Activated naive CD4-positive, alpha-beta T cell treated with anti-CD3 and anti-CD28 coated beads for 36 hours (primary cell): ENCODE data around the gene NEK9. TPM values are rescaled to one million over a fixed set of nuclear protein-coding genes. Genes with fewer than 3 reads are reported as not detected.
"Not testable (repeated sequence)": the region's sequence is repeated elsewhere in the genome, so short reads cannot be mapped to it uniquely, and the experiment has no call there.

Experiments
- CTCF ChIA-PET: fragments of 350-600 bp; sonication (Branson Sonifier 250); formaldehyde crosslinking; loops from one replicate; lab custom pipeline; 2021; ENCODE audit warnings: antibody characterized with exemption; lab: Charles Lee
- DNase-seq: peaks from one replicate; pipeline ENCODE4 v3.0.0-alpha.2; 2020
- H3K27ac Mint-ChIP-seq: one replicate; pipeline ENCODE4 v1.8.0; 2021; ENCODE audit warnings: mild to moderate bottlenecking, mixed read lengths
- H3K27me3 Mint-ChIP-seq: one replicate; pipeline ENCODE4 v1.8.0; 2021; ENCODE audit warnings: low read depth, mixed read lengths
- H3K36me3 Mint-ChIP-seq: one replicate; pipeline ENCODE4 v1.8.0; 2021; ENCODE audit warnings: low read depth, mixed read lengths
- H3K4me1 Mint-ChIP-seq: one replicate; pipeline ENCODE4 v1.8.0; 2021; ENCODE audit warnings: low read depth, mixed read lengths
- H3K4me3 Mint-ChIP-seq: one replicate; pipeline ENCODE4 v1.8.0; 2021; ENCODE audit warnings: mild to moderate bottlenecking, moderate library complexity, mixed read lengths
- H3K9me3 Mint-ChIP-seq: one replicate; pipeline ENCODE4 v1.8.0; 2021; ENCODE audit warnings: mixed read lengths
- intact Hi-C: fragments of 100-400 bp; cut with micrococcal nuclease; formaldehyde crosslinking; loops from one replicate; pipeline ENCODE4 v1.15.1; 2023
- total RNA-seq, 2 experiments: library from RNA; stranded (reverse); gene quantifications; one replicate each; pipeline ENCODE4 v1.2.3, GENCODE V29; 2021

NEK9 gene
- total RNA-seq, 2 experiments from 2014 or later: 53.5 to 55.6 TPM

DNA sequence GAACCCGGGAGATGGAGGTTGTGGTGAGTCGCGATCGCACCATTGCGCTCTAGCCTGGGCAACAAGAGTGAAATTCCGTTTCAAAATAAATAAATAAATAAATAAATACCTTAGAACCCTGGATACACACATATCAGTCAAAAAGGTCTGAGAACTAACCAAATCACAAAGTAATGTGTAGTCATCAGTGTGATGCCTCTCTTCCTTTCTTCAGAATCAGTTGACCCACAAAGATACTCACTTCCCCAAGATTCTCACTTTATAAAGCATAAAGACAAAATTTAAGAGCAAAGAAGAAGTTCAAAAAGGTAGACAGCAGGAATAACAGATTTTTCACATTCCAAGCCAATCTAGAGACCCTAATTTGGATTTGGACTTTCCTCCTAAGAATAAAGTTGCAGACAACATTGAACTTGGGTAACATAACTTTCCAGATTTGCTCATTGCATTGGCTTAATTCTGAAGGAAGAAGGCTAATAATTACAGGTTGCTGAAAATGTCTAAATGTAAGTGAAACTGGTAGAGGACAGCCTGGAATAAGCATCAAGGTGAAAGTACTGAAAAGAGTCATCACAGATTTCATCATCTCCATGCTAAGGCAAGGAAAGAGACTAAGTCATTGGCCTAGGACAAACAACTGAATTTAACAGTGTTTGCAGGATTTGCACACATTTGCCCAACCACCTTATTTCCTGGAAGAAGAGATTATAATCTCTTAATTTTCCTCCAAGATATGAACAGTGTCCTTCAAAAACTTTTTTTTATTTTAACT lies 32.2 kb upstream of the NEK9 start:
- H3K4me3 Mint-ChIP-seq: no peak overlapping the region
- no peaks in the 10 kb centered on the region for H3K27me3 Mint-ChIP-seq
- no peaks in the 10 kb centered on the region for H3K9me3 Mint-ChIP-seq
- peaks cover 64% of the 10 kb centered on the region for H3K4me1 Mint-ChIP-seq
- no peak for DNase-seq
- intact Hi-C loops: loop anchor here (1.0 to 2.0 kb wide), 3 partner anchors 14 to 88 kb away; partner anchors contain the start of gene TMED10
- CTCF ChIA-PET: interaction anchor here (2.3 kb wide), 1 partner anchor 139 kb away, joined by 7 read pairs; no protein-coding TSS in a partner anchor
- H3K27ac Mint-ChIP-seq: peak overlapping the region; percentile 66
- no peaks in the 10 kb centered on the region for H3K36me3 Mint-ChIP-seq

DNA sequence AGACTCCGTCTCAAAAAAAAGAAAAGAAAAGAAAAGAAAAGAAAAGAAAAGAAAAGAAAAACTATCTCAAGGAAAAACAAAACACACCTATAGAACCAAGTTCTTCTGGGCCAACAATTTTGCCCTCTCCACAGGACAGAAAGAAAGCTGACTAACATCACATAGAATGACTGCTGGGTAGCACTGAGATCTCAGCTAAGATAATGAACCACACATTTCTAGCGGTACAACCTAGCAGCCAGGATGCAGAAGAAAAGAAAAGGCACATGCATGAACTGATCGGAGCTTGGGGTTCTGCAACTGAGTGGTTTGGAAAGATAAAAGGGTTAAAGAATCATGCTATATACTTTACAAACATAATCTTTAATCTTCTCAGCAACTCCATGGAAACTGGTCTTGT lies 30.1 kb upstream of the NEK9 start:
- Mint-ChIP-seq H3K27ac (no peak overlapping the region), H3K4me3 (no peak overlapping the region), H3K9me3 (no peaks in the 10 kb centered on the region), H3K27me3 (no peaks in the 10 kb centered on the region), H3K4me1 (peaks cover 64% of the 10 kb centered on the region), H3K36me3 (no peaks in the 10 kb centered on the region)
- DNase-seq: no peak
- intact Hi-C loops: no loop called here
- CTCF ChIA-PET: interaction anchor here (0.6 kb wide), 1 partner anchor 525 kb away, joined by 5 read pairs; no protein-coding TSS in a partner anchor

GRCh38 chr14:75156111-75156510 lies 29.3 kb upstream of the NEK9 start:
- CTCF ChIA-PET: interaction anchor here (1.2 kb wide), 1 partner anchor 13 kb away, joined by 3 read pairs; no protein-coding TSS in a partner anchor
- DNase-seq: no peak
- H3K27ac Mint-ChIP-seq: no peak overlapping the region
- H3K4me3 Mint-ChIP-seq: no peak overlapping the region
- H3K4me1 Mint-ChIP-seq: peaks cover 60% of the 10 kb centered on the region
- no peaks in the 10 kb centered on the region for H3K27me3 Mint-ChIP-seq
- H3K9me3 Mint-ChIP-seq: no peaks in the 10 kb centered on the region
- intact Hi-C loops: no loop called here
- H3K36me3 Mint-ChIP-seq: no peaks in the 10 kb centered on the region

DNA sequence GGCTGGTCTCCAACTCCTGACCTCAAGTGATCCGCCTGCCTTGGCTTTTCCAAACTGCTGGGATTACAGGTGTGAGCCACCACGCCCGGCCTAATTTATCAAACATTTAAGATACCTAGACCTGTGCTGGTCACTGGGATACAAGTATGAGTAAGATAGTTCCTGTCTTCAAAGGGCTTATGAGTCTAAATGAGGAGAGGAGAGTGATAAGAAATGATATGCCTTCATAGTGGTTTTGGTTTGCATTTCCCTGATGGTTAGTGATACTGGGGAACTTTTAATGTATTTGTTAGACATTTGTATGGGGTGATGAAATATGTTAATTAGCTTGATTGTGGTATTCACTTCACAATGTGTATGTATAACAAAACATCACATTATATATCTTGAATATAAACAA lies 28.3 kb upstream of the NEK9 start:
- intact Hi-C loops: no loop called here

GRCh38 chr14:75153295-75153694 lies 26.4 kb upstream of the NEK9 start:
- H3K4me3 Mint-ChIP-seq: no peak overlapping the region
- no peak overlapping the region for H3K27ac Mint-ChIP-seq
- CTCF ChIA-PET: interaction anchor here (0.6 to 1.5 kb wide), 5 partner anchors 12 to 151 kb away, joined by 3 read pairs; no protein-coding TSS in a partner anchor
- H3K36me3 Mint-ChIP-seq: peaks cover 3% of the 10 kb centered on the region
- H3K9me3 Mint-ChIP-seq: no peaks in the 10 kb centered on the region
- intact Hi-C loops: no loop called here
- H3K27me3 Mint-ChIP-seq: no peaks in the 10 kb centered on the region
- DNase-seq: no peak
- peaks cover 47% of the 10 kb centered on the region for H3K4me1 Mint-ChIP-seq

More for the DNA sequence above, 28.3 kb upstream of the NEK9 start:
- CTCF ChIA-PET: interaction anchor here (1.2 kb wide), 1 partner anchor 12 kb away, joined by 3 read pairs; no protein-coding TSS in a partner anchor
- no peaks in the 10 kb centered on the region for H3K36me3 Mint-ChIP-seq
- no peaks in the 10 kb centered on the region for H3K9me3 Mint-ChIP-seq
- no peak overlapping the region for H3K4me3 Mint-ChIP-seq
- no peaks in the 10 kb centered on the region for H3K27me3 Mint-ChIP-seq
- no peak overlapping the region for H3K27ac Mint-ChIP-seq
- peaks cover 53% of the 10 kb centered on the region for H3K4me1 Mint-ChIP-seq
- no peak for DNase-seq

GRCh38 chr14:75151851-75152250 lies 25.0 kb upstream of the NEK9 start:
- H3K36me3 Mint-ChIP-seq: peaks cover 4% of the 10 kb centered on the region

DNA sequence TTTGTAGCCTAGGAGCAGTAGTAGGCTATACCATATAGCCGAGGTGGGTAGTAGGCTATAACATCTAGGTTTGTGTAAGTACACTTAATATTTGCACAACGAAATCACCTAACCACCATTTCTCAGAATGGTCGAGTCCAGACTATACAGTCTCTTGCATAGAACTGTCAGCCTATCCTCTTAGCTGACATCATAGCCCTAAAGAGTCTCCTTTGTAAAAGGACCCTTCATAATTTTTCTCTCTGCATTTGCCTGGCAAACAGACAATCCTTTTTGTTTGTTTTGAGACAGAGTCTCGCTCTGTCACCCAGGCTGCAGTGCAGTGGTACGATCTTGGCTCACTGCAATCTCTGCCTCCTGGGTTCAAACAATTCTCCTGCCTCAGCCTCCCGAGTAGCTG lies 23.8 kb upstream of the NEK9 start:
- H3K4me3 Mint-ChIP-seq, H3K9me3 Mint-ChIP-seq, CTCF ChIA-PET, H3K27ac Mint-ChIP-seq, H3K27me3 Mint-ChIP-seq, intact Hi-C loops, DNase-seq: not testable (repeated sequence)
- Mint-ChIP-seq H3K36me3 (peaks cover 13% of the 10 kb centered on the region), H3K4me1 (peaks cover 49% of the 10 kb centered on the region)

More at GRCh38 chr14:75151851-75152250, 25.0 kb upstream of the NEK9 start:
- CTCF ChIA-PET: no interaction called here
- Mint-ChIP-seq H3K27me3 (no peaks in the 10 kb centered on the region), H3K9me3 (no peaks in the 10 kb centered on the region), H3K4me1 (peaks cover 47% of the 10 kb centered on the region), H3K27ac (no peak overlapping the region), H3K4me3 (no peak overlapping the region)
- no peak for DNase-seq
- intact Hi-C loops: no loop called here

DNA sequence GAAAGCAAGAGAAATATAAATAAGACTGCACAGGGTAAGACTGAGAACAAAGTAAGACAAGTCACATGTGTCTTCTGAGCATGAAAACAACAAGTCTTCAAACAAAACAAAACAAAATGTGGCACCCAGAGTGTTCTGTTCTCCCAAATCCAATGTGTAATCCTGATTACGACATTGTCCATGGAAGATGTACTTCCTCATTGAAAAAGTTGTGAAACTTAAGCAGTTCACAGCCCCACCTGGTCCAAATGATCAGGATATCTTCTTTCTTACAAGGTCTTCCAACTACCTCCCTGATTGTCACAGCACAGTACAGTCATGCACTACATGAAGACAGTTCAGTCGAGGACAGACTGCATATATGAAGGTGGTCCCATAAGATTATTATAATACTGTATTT lies 23.3 kb upstream of the NEK9 start:
- no peak overlapping the region for H3K27ac Mint-ChIP-seq

GRCh38 chr14:75147423-75148071 lies 20.7 kb upstream of the NEK9 start:
- Mint-ChIP-seq H3K4me1 (peaks cover 60% of the 10 kb centered on the region), H3K27ac (no peak overlapping the region), H3K9me3 (no peaks in the 10 kb centered on the region), H3K4me3 (no peak overlapping the region), H3K36me3 (peaks cover 19% of the 10 kb centered on the region), H3K27me3 (no peaks in the 10 kb centered on the region)
- intact Hi-C loops: no loop called here
- CTCF ChIA-PET: interaction anchor here (0.6 to 1.1 kb wide), 2 partner anchors 9 to 25 kb away, joined by 3 to 6 read pairs; no protein-coding TSS in a partner anchor
- DNase-seq: peak; percentile 25

More for the DNA sequence above, 23.3 kb upstream of the NEK9 start:
- peaks cover 50% of the 10 kb centered on the region for H3K4me1 Mint-ChIP-seq
- CTCF ChIA-PET: no interaction called here
- no peaks in the 10 kb centered on the region for H3K27me3 Mint-ChIP-seq
- no peak for DNase-seq
- H3K4me3 Mint-ChIP-seq: no peak overlapping the region
- H3K9me3 Mint-ChIP-seq: no peaks in the 10 kb centered on the region
- intact Hi-C loops: no loop called here
- peaks cover 13% of the 10 kb centered on the region for H3K36me3 Mint-ChIP-seq

GRCh38 chr14:75144944-75145343 lies 18.1 kb upstream of the NEK9 start:
- no peaks in the 10 kb centered on the region for H3K27me3 Mint-ChIP-seq
- CTCF ChIA-PET: interaction anchor here (0.9 to 1.3 kb wide), 5 partner anchors 13 to 160 kb away, joined by 3 to 6 read pairs (median 4); no protein-coding TSS in a partner anchor
- peaks cover 60% of the 10 kb centered on the region for H3K4me1 Mint-ChIP-seq
- no peak overlapping the region for H3K4me3 Mint-ChIP-seq
- peak; percentile 46 for DNase-seq
- H3K9me3 Mint-ChIP-seq: no peaks in the 10 kb centered on the region
- intact Hi-C loops: loop anchor here (2.0 to 5.0 kb wide), 2 partner anchors 14 to 102 kb away; no protein-coding TSS in a partner anchor
- peak overlapping the region; percentile 43 for H3K27ac Mint-ChIP-seq
- H3K36me3 Mint-ChIP-seq: peaks cover 19% of the 10 kb centered on the region

- Mint-ChIP-seq H3K36me3 (peaks cover 19% of the 10 kb centered on the region), H3K9me3 (no peaks in the 10 kb centered on the region), H3K27ac (no peak overlapping the region), H3K4me3 (no peak overlapping the region), H3K27me3 (no peaks in the 10 kb centered on the region), H3K4me1 (peaks cover 65% of the 10 kb centered on the region)
- DNase-seq: no peak
- intact Hi-C loops: loop anchor here (2.0 to 5.0 kb wide), 3 partner anchors 15 to 103 kb away; partner anchors contain the start of gene NEK9
- CTCF ChIA-PET: interaction anchor here (0.8 to 2.5 kb wide), 6 partner anchors 12 to 151 kb away, joined by 3 to 9 read pairs (median 4); no protein-coding TSS in a partner anchor
These were observed 17.1 kb upstream of the NEK9 start for GRCh38 chr14:75143761-75144527.
